ENCODE data around the gene TPCN2.

The TPCN2 gene

GRCh38 chr11:69048031-69048693 is 570 bp upstream of the TPCN2 start:
- peak overlapping the region; percentile 22 for H3K9ac ChIP-seq (ENCODE audit: low read length)
- H3K9me3 ChIP-seq (ENCODE audit: control insufficient read depth, low read length), result no peaks in the 10 kb centered on the region
- H3K36me3 ChIP-seq (ENCODE audit: control insufficient read depth, insufficient read depth, low read length), result no peaks in the 10 kb centered on the region
- H3K4me1 ChIP-seq (ENCODE audit: control insufficient read depth, insufficient read depth, low read length), result peaks cover 17% of the 10 kb centered on the region
- no peaks in the 10 kb centered on the region for H3K27me3 ChIP-seq (ENCODE audit: control insufficient read depth, insufficient read depth, low read length)
- H3K4me3 ChIP-seq (ENCODE audit: low read length), result no peak overlapping the region

DNA sequence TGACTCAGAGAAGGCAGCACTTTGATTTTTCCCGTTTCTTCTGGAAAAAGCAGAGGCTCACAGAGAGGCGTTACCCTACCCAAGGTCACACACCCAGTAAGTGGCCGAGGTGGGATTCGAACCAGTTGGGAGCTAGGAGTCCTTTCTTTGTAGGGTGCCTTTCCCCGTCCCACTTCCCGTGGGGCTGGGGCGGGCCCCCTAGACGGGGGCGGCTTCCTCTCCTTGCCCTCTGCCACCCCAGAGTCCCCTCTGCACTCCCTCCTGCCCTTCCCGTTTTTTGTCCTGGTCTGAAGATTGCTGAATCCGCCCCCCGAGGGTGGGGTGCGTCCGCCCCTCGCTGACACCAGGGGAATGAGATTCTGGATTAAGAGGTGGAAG is 747 bp downstream of the TPCN2 start:
- Histone ChIP-seq H3K27me3 (ENCODE audit: control insufficient read depth, insufficient read depth, low read length) (no peaks in the 10 kb centered on the region), H3K36me3 (ENCODE audit: control insufficient read depth, insufficient read depth, low read length) (no peaks in the 10 kb centered on the region), H3K4me1 (ENCODE audit: control insufficient read depth, insufficient read depth, low read length) (peaks cover 17% of the 10 kb centered on the region), H3K9me3 (ENCODE audit: control insufficient read depth, low read length) (no peaks in the 10 kb centered on the region), H3K9ac (ENCODE audit: low read length) (peak overlapping the region; percentile 87), H3K4me3 (ENCODE audit: low read length) (peak overlapping the region; percentile 80)

- Histone ChIP-seq H3K27me3 (ENCODE audit: control insufficient read depth, insufficient read depth, low read length) (no peaks in the 10 kb centered on the region), H3K9me3 (ENCODE audit: control insufficient read depth, low read length) (no peaks in the 10 kb centered on the region), H3K36me3 (ENCODE audit: control insufficient read depth, insufficient read depth, low read length) (no peaks in the 10 kb centered on the region), H3K9ac (ENCODE audit: low read length) (no peak overlapping the region), H3K4me1 (ENCODE audit: control insufficient read depth, insufficient read depth, low read length) (peaks cover 28% of the 10 kb centered on the region), H3K4me3 (ENCODE audit: low read length) (no peak overlapping the region)
These were observed 2.1 kb downstream of the TPCN2 start for GRCh38 chr11:69050592-69051380.

DNA sequence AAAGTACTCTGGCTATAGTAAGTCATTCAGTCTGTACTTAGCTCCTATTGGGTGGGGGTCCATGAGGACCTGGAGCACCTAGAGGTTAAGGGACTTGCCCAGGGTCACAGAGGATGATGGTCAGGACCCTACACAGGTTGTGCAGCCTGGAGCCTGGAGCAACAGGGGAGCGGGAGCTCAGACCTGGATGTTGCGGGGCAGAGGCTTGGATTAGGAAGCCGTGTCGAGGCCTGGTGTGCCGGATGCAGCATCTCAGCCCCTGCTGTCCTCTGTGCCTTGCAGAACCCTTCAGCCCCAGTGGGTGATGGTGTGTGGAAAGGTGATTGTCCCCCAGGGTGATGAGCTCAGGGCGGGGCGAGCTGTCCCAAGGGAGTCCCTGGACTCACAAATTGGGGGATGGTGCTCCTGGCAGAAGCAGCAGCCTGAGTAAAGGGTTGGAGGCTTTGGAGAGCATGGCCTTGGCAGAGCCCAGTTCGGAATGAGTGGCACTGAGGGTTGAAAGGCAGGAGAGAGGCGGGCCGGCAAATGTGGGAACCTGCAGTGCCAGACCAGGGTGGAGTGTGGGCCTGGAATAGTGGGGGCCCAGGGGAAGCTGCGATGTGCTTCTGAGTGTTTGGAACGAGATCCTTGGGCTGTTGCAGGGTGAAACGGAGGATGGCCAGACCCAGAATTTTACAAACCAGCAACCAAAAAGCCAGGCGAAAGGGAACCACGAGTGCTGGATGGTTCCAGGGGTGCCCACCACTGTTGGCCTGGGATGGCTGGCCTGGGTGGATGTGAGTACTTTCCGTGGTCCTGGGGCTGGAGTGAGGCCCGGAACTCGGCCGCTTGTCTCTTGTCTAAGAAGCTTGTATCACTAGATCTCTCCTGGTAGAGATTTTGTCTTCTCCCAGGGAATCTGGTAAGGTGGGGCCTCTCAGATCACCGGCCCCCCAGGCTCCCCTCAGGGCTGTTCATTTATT is 2.9 kb downstream of the TPCN2 start:
- H3K9ac ChIP-seq (ENCODE audit: low read length), result no peak overlapping the region
- H3K4me3 ChIP-seq (ENCODE audit: low read length), result no peak overlapping the region
- H3K36me3 ChIP-seq (ENCODE audit: control insufficient read depth, insufficient read depth, low read length), result no peaks in the 10 kb centered on the region
- no peaks in the 10 kb centered on the region for H3K27me3 ChIP-seq (ENCODE audit: control insufficient read depth, insufficient read depth, low read length)
- H3K9me3 ChIP-seq (ENCODE audit: control insufficient read depth, low read length), result no peaks in the 10 kb centered on the region
- H3K4me1 ChIP-seq (ENCODE audit: control insufficient read depth, insufficient read depth, low read length), result peaks cover 30% of the 10 kb centered on the region

- H3K4me1 ChIP-seq (ENCODE audit: control insufficient read depth, insufficient read depth, low read length), result peaks cover 30% of the 10 kb centered on the region
- no peak overlapping the region for H3K4me3 ChIP-seq (ENCODE audit: low read length)
- H3K9me3 ChIP-seq (ENCODE audit: control insufficient read depth, low read length), result no peaks in the 10 kb centered on the region
- no peak overlapping the region for H3K9ac ChIP-seq (ENCODE audit: low read length)
- H3K27me3 ChIP-seq (ENCODE audit: control insufficient read depth, insufficient read depth, low read length), result no peaks in the 10 kb centered on the region
- H3K36me3 ChIP-seq (ENCODE audit: control insufficient read depth, insufficient read depth, low read length), result no peaks in the 10 kb centered on the region
These were observed 3.8 kb downstream of the TPCN2 start for GRCh38 chr11:69052343-69053168.

GRCh38 chr11:69053169-69053477 is 4.4 kb downstream of the TPCN2 start:
- no peak overlapping the region for H3K9ac ChIP-seq (ENCODE audit: low read length)
- no peaks in the 10 kb centered on the region for H3K27me3 ChIP-seq (ENCODE audit: control insufficient read depth, insufficient read depth, low read length)
- peaks cover 26% of the 10 kb centered on the region for H3K4me1 ChIP-seq (ENCODE audit: control insufficient read depth, insufficient read depth, low read length)
- no peaks in the 10 kb centered on the region for H3K36me3 ChIP-seq (ENCODE audit: control insufficient read depth, insufficient read depth, low read length)
- H3K4me3 ChIP-seq (ENCODE audit: low read length), result no peak overlapping the region
- no peaks in the 10 kb centered on the region for H3K9me3 ChIP-seq (ENCODE audit: control insufficient read depth, low read length)

DNA sequence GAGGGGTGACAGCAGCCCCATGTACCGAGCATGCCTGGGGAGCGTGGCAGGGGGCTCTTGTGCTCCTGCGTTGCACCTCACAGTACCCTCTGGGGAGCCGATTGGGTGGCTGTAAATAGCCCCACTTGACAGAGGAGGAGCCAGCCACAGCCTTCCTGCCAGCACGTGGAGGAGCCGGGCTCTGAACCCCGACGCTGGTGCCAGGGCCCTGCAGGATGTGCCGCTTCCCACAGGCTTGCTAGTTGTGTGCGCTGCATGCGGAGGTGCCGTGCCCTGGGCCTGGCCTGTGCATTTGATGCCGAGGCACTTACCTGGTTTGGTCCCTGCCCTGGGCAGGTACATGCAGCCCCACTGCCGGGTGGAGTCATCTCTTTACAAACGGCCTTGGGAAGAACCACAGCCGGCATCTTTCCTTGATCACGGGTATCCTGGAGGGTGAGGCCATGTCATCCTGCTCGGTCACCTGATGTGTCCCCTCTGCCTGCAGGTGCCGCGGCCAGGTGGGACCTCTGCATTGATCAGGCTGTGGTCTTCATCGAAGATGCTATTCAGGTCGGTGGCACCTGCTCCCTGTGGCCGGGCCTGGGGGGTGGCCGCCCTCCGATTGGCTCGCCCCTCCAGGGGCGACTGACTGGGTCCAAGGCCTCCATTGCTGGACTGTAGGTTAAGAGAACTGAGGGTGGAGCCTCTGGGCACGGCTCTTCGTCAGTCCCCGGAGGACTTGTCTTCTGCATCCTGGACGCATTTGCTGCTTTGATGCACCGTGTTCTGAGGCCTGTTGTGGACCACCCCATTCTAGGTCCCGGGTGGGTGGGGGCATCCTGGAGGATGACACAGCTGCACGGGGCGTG is 5.0 kb downstream of the TPCN2 start:
- Histone ChIP-seq H3K4me1 (ENCODE audit: control insufficient read depth, insufficient read depth, low read length) (peaks cover 22% of the 10 kb centered on the region), H3K9ac (ENCODE audit: low read length) (no peak overlapping the region), H3K36me3 (ENCODE audit: control insufficient read depth, insufficient read depth, low read length) (peaks cover 3% of the 10 kb centered on the region), H3K27me3 (ENCODE audit: control insufficient read depth, insufficient read depth, low read length) (no peaks in the 10 kb centered on the region), H3K9me3 (ENCODE audit: control insufficient read depth, low read length) (no peaks in the 10 kb centered on the region), H3K4me3 (ENCODE audit: low read length) (no peak overlapping the region)

- peaks cover 19% of the 10 kb centered on the region for H3K4me1 ChIP-seq (ENCODE audit: control insufficient read depth, insufficient read depth, low read length)
- H3K9me3 ChIP-seq (ENCODE audit: control insufficient read depth, low read length), result no peaks in the 10 kb centered on the region
- no peak overlapping the region for H3K4me3 ChIP-seq (ENCODE audit: low read length)
- H3K27me3 ChIP-seq (ENCODE audit: control insufficient read depth, insufficient read depth, low read length), result no peaks in the 10 kb centered on the region
- H3K36me3 ChIP-seq (ENCODE audit: control insufficient read depth, insufficient read depth, low read length), result peaks cover 3% of the 10 kb centered on the region
- no peak overlapping the region for H3K9ac ChIP-seq (ENCODE audit: low read length)
These were observed 5.9 kb downstream of the TPCN2 start for GRCh38 chr11:69054397-69055211.

DNA sequence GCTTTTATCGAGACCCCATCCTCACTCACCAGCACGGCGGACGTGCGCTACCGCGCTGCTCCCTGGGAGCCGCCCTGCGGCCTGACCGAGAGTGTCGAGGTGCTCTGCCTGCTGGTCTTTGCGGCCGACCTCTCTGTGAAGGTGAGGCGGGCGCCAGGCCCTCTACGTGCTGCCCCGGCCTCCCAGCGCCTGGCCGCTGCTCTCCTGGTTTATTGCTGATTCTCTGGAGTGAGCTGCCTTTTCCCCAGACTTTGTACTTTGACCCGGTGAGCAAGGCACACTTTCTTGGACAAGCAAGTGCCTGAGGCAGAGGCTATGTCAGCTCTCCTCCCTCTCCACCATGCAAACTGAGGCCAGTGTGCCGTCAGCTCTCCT is 6.5 kb downstream of the TPCN2 start:
- peaks cover 13% of the 10 kb centered on the region for H3K4me1 ChIP-seq (ENCODE audit: control insufficient read depth, insufficient read depth, low read length)
- H3K4me3 ChIP-seq (ENCODE audit: low read length), result no peak overlapping the region
- H3K27me3 ChIP-seq (ENCODE audit: control insufficient read depth, insufficient read depth, low read length), result no peaks in the 10 kb centered on the region
- H3K9me3 ChIP-seq (ENCODE audit: control insufficient read depth, low read length), result no peaks in the 10 kb centered on the region
- H3K9ac ChIP-seq (ENCODE audit: low read length), result no peak overlapping the region
- peaks cover 3% of the 10 kb centered on the region for H3K36me3 ChIP-seq (ENCODE audit: control insufficient read depth, insufficient read depth, low read length)

DNA sequence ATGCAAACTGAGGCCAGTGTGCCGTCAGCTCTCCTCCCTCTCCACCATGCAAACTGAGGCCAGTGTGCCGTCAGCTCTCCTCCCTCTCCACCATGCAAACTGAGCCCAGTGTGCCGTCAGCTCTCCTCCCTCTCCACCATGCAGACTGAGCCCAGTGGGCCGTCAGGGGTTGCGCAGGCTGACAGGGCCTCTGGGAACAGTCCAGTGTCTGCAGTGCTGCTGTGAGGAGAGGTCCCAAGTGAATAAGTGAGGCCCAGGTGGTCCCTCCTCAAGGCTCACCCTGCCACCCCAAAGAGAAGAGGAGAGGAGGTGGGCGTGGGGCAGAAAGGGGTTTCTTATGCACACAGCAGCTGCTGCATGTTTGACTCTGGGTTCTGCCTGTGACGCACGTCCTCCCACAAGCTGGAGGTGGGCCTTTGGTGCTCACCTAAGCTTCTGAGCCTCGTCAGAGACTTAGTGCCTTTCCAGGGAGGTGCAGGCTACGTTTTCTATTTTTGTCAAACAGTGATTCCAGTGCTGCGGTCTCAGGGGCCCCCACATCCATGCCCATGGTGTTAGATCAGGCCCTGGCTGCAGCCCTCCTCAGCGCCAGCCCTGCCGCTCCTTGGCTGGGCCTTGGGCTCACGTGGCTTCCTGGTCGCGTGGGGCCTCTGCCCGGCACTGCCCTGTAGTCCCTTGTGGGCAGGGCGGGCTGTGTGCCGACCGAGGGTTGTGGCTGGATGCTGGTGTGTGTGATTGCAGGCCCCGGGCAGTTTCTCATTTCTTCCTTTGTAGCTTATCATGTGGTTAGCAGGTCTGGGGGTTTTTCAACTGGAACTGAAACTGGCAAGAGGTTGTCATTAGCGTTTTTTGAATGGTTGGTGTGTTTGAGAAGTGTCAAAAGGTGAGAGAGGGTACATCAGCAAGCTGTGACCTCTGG is 7.1 kb downstream of the TPCN2 start:
- no peaks in the 10 kb centered on the region for H3K9me3 ChIP-seq (ENCODE audit: control insufficient read depth, low read length)
- H3K36me3 ChIP-seq (ENCODE audit: control insufficient read depth, insufficient read depth, low read length), result peaks cover 3% of the 10 kb centered on the region
- H3K4me1 ChIP-seq (ENCODE audit: control insufficient read depth, insufficient read depth, low read length), result peaks cover 13% of the 10 kb centered on the region
- no peaks in the 10 kb centered on the region for H3K27me3 ChIP-seq (ENCODE audit: control insufficient read depth, insufficient read depth, low read length)
- H3K9ac ChIP-seq (ENCODE audit: low read length), result peak overlapping the region; percentile 1
- H3K4me3 ChIP-seq (ENCODE audit: low read length), result no peak overlapping the region

Measured in mucosa of stomach (tissue), 1 donor.